Lower lobe of right lung (tissue), 2 donors: ENCODE data around the gene HCN2. TPM values are rescaled to one million over a fixed set of nuclear protein-coding genes. Genes with fewer than 3 reads are reported as not detected.
"Not testable (repeated sequence)": the region's sequence is repeated elsewhere in the genome, so short reads cannot be mapped to it uniquely, and the experiment has no call there.

Experiments used
- ATAC-seq, 2 donors: fragments of 200-7000 bp; cut with Tn5 transposase; one replicate each; pipeline ENCODE4 v1.9.1; 2020 to 2022; ENCODE audit warnings: mild to moderate bottlenecking in 2 of 2, moderate library complexity in 2 of 2
- DNase-seq: peaks from one replicate; pipeline ENCODE4 v3.0.0-alpha.2; 2020
- H3K27ac ChIP-seq: fragments of 200-600 bp; one replicate; pipeline ENCODE4 v1.8.0; 2022
- H3K27me3 ChIP-seq: fragments of 200-600 bp; one replicate; pipeline ENCODE4 v1.8.0; 2022; ENCODE audit warnings: low read depth
- H3K36me3 ChIP-seq: fragments of 200-600 bp; one replicate; pipeline ENCODE4 v1.8.0; 2022; ENCODE audit warnings: mild to moderate bottlenecking
- H3K4me1 ChIP-seq: fragments of 200-600 bp; one replicate; pipeline ENCODE4 v1.8.0; 2022
- H3K4me3 ChIP-seq: fragments of 200-600 bp; one replicate; pipeline ENCODE4 v1.8.0; 2022; ENCODE audit warnings: mild to moderate bottlenecking
- H3K9me3 ChIP-seq: fragments of 200-600 bp; one replicate; pipeline ENCODE4 v1.8.0; 2022
- CTCF ChIP-seq: fragments of 200-600 bp; IDR thresholded peaks from one replicate; pipeline ENCODE4 v1.8.0; 2022; ENCODE audit warnings: antibody characterized with exemption, mild to moderate bottlenecking
- intact Hi-C: fragments of 100-400 bp; cut with DNase I; formaldehyde crosslinking; loops from one replicate; pipeline ENCODE4 v1.11.0; 2022
- total RNA-seq: library from RNA; stranded (reverse); fragmentation: NEBNext Ultra II Directional; extraction: Animal tissue kit (Norgen Biotek cat#: 25700); gene quantifications from one replicate; pipeline ENCODE4 v1.2.1, GENCODE V29; 2021
- donor health status: DM: no; HTN: yes; CAD: no; lungs with severe emphysema.

The HCN2 gene
- total RNA-seq, 1 donor from 2014 or later, result 0.24 TPM

DNA sequence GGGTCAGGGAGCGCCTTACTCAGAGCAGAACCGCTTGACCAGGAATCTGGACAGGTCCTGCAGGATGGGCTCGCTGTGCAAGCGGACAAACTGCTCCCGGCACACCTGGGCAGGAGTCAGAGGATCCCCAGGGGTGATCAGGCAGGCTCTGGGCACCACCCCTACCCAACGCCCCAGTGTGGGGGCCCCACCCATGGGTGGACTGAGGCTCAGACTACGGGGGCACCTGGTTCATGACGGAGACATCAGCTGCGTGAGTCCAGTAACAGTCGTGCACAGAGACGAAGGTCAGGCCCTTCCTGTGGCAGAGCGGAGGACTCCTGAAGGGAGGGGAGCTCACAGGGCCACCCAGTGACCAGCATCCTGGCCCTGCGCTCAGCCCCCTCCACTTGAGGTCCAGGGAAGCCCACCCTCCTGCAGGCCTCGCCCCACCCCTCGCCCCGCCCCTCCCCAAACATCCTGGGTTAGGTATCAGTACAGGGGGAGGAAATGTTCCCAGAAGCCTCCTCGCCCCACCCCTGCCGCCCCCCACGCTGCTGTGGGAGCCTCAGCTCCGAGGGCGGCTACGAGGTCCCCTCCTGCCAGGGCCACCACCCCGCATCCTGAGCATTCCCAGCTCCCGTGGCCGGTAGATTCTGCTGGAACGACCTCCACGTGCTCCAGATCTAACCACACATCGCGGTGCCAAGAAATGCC, 28.0 kb downstream of the HCN2 start:
- Histone ChIP-seq H3K27me3 (peaks cover 4% of the 10 kb centered on the region), H3K4me3 (no peak overlapping the region), H3K9me3 (no peaks in the 10 kb centered on the region), H3K4me1 (peaks cover 3% of the 10 kb centered on the region), H3K27ac (no peak overlapping the region), H3K36me3 (peaks cover 51% of the 10 kb centered on the region)
- ATAC-seq (no peak), DNase-seq (no peak)
- intact Hi-C loops, result no loop called here
- no peak for TF ChIP-seq CTCF

DNA sequence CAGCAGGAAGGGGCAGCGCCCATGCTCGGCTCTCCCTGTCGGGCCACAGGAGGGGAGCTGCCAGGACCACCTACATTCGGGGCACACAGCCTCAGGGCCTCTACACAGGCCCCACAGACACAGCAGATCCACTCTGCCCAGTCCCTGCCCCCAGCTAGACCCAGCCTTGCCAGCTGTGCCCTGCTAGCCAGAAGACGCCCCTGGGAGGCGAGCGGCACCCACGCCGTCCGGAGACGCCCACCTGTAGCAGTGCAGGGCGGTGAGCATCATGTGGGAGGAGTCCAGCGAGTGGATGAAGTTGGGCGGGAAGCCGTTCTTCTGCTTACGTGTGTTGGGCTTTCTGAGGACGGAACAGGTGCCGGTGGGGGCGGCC, 28.6 kb downstream of the HCN2 start:
- no peaks in the 10 kb centered on the region for H3K9me3 ChIP-seq
- peaks cover 3% of the 10 kb centered on the region for H3K4me1 ChIP-seq
- intact Hi-C loops, result no loop called here
- no peak overlapping the region for H3K4me3 ChIP-seq
- peaks cover 56% of the 10 kb centered on the region for H3K36me3 ChIP-seq
- no peak overlapping the region for H3K27ac ChIP-seq
- DNase-seq, result no peak
- no peak for ATAC-seq
- no peak for TF ChIP-seq CTCF
- H3K27me3 ChIP-seq, result peaks cover 4% of the 10 kb centered on the region

DNA sequence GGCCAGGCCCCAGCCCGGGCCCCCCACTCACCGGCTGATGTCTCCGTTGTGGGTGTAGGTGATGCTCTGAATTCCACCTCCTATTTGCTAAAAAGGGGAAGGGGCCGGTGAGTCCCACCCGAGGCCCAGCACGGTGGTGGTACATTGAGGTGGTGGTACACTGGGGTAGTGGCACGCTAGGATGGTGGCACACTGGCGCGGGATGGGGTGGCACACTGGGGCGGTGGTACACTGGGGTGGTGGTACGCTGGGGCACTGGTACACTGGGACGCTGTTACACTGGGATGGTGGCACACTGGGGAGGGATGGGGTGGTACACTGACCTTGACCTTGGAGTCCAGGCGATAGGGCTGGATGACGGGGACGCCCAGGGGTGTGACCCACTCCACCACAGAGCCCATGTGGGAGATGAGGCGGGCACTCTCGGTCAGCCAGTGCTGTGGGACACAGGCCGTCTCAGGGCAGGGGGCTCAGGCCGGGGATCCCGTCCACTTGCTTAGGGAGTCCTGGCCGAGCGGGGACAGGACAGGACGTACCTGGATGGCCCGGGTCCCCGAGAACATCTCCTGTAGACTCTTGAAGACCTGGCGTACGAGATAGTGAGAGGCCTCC, 29.1 kb downstream of the HCN2 start:
- Histone ChIP-seq H3K27me3 (peaks cover 4% of the 10 kb centered on the region), H3K27ac (no peak overlapping the region), H3K36me3 (peaks cover 62% of the 10 kb centered on the region), H3K4me3 (no peak overlapping the region), H3K4me1 (peaks cover 3% of the 10 kb centered on the region), H3K9me3 (no peaks in the 10 kb centered on the region)
- ATAC-seq, result no peak
- DNase-seq, result no peak
- intact Hi-C loops, result no loop called here
- no peak for TF ChIP-seq CTCF

DNA sequence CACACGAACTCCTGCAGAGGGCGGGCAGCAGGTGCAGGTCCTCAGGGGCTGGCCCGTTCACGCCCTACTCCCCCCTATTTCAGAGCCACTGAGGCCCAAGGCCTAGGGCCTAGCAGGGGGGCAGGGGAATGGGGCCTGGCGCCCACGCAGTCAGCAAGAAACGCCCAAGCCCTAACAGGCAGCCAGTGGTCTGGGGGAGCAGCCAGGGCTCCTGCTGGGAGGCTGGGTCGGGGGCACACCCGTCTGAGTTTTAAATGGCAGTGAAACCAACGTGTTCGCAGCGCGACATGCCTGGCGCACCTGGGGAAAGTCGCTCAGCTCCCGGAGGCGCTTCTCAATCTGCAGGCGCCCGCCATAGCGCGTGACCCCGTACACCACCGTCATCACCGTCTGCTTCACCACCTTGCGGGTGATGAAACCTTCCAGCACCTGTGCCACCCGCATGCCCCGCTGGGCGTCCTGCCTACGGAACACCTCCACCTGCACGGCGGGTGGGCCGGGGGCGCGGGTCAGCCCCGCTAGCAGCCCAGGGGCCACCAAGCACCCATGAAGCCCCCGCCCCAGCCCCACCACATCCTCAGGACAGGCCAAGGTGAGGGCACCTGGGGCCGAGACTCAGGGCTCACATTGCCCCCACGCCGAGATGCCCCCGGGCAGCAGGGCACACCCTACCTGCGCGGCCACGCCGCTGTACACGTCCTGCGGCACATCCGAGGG, 29.8 kb downstream of the HCN2 start:
- H3K4me3 ChIP-seq, result no peak overlapping the region
- no peak for ATAC-seq
- TF ChIP-seq CTCF, result no peak
- peaks cover 4% of the 10 kb centered on the region for H3K27me3 ChIP-seq
- no peaks in the 10 kb centered on the region for H3K9me3 ChIP-seq
- H3K4me1 ChIP-seq, result peaks cover 3% of the 10 kb centered on the region
- no peak overlapping the region for H3K27ac ChIP-seq
- no peak for DNase-seq
- intact Hi-C loops, result no loop called here
- H3K36me3 ChIP-seq, result peaks cover 68% of the 10 kb centered on the region

GRCh38 chr19:620166-620862, 30.6 kb downstream of the HCN2 start:
- DNase-seq (no peak), ATAC-seq (no peak)
- H3K36me3 ChIP-seq, result peaks cover 77% of the 10 kb centered on the region
- no peak for TF ChIP-seq CTCF
- no peak overlapping the region for H3K27ac ChIP-seq
- H3K9me3 ChIP-seq, result no peaks in the 10 kb centered on the region
- H3K27me3 ChIP-seq, result peaks cover 4% of the 10 kb centered on the region
- H3K4me3 ChIP-seq, result no peak overlapping the region
- intact Hi-C loops, result no loop called here
- H3K4me1 ChIP-seq, result peaks cover 3% of the 10 kb centered on the region

- H3K27ac ChIP-seq, ATAC-seq, H3K4me1 ChIP-seq, H3K27me3 ChIP-seq, H3K4me3 ChIP-seq, intact Hi-C loops, DNase-seq, H3K9me3 ChIP-seq: not testable (repeated sequence)
- peaks cover 85% of the 10 kb centered on the region for H3K36me3 ChIP-seq
Measured at GRCh38 chr19:621191-621590, 31.5 kb downstream of the HCN2 start.
